ENCODE measurements around the gene PRDM13. TPM values are rescaled to one million over a fixed set of nuclear protein-coding genes. Genes with fewer than 3 reads are reported as not detected.
"Not testable (repeated sequence)": the region's sequence is repeated elsewhere in the genome, so short reads cannot be mapped to it uniquely, and the experiment has no call there.

Gene PRDM13
- total RNA-seq, 2 experiments from 2014 or later, result not detected

DNA sequence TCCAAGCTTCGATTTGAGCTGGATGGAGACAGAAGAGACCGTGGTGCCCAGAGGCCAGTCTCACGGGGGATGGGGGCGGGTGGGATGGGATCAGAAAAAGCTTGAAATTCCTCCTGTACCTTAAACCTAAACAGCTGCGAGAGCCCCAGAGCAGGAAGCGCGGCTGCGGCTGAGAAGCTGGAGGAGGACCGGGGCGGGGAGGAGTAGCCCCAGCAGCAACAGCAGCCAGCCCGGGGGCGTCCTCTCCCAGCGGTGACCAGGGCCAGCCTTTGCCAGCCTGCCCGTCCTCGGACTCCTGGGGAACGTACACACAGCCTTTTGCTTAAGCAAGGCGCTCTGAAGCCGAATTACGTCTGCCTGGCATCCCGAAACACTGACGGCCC lies 17.4 kb upstream of the PRDM13 start:
- peaks cover 33% of the 10 kb centered on the region for H3K4me1 Mint-ChIP-seq (ENCODE audit: low read depth)
- peak overlapping the region; percentile 80 for H3K4me3 Mint-ChIP-seq
- POLR2A ChIA-PET, result interaction anchor here (3.3 kb wide), 1 partner anchor 21 kb away, joined by 13 read pairs; the partner anchor contains the start of gene CCNC
- ATAC-seq, result peak; percentile 38
- H3K36me3 Mint-ChIP-seq (ENCODE audit: low read depth), result no peaks in the 10 kb centered on the region
- CTCF ChIA-PET, result interaction anchor here (0.8 to 3.9 kb wide), 14 partner anchors 12 to 234 kb away, joined by 3 to 34 read pairs (median 6); partner anchors contain the start of gene CCNC
- peaks cover 79% of the 10 kb centered on the region for H3K27me3 Mint-ChIP-seq (ENCODE audit: low read depth)
- DNase-seq, result no peak
- H3K27ac Mint-ChIP-seq, result no peak overlapping the region
- H3K9me3 Mint-ChIP-seq (ENCODE audit: insufficient read depth), result no peaks in the 10 kb centered on the region

DNA sequence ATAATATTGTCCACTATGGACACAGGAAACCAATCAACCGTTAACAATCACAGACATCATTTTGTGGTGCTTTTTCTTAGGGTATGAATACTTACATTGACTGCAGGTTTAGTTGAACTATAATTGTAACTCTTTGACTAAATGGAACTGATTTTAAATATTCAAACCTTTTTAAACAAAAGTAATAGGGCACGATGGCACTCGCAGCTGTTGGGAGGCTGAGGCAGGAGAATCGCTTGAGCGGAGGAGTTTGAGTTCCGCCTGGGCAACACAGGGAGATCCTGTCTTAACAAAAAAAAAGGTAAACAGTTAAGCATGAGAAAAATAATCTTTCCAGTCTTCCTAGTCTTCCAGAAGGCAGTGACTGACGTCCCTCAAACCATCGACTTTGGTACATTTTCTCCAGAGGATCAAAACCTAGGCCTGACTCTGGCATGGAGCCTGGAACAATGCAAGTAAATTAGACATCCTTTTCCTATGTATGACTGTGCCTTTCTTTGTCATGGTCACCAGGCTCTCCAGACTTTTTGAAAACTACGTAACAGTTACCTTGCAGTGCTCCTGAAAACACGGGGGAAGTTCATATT lies 16.6 kb upstream of the PRDM13 start:
- Mint-ChIP-seq H3K4me1 (ENCODE audit: low read depth) (peaks cover 33% of the 10 kb centered on the region), H3K4me3 (peak overlapping the region; percentile 80), H3K27me3 (ENCODE audit: low read depth) (peaks cover 79% of the 10 kb centered on the region), H3K36me3 (ENCODE audit: low read depth) (no peaks in the 10 kb centered on the region), H3K27ac (no peak overlapping the region), H3K9me3 (ENCODE audit: insufficient read depth) (no peaks in the 10 kb centered on the region)
- ChIA-PET CTCF (interaction anchor here (2.5 to 3.9 kb wide), 3 partner anchors 19 to 156 kb away, joined by 6 to 34 read pairs (median 13); partner anchors contain the start of gene CCNC), POLR2A (no interaction called here)
- ATAC-seq, result no peak
- no peak for DNase-seq

DNA sequence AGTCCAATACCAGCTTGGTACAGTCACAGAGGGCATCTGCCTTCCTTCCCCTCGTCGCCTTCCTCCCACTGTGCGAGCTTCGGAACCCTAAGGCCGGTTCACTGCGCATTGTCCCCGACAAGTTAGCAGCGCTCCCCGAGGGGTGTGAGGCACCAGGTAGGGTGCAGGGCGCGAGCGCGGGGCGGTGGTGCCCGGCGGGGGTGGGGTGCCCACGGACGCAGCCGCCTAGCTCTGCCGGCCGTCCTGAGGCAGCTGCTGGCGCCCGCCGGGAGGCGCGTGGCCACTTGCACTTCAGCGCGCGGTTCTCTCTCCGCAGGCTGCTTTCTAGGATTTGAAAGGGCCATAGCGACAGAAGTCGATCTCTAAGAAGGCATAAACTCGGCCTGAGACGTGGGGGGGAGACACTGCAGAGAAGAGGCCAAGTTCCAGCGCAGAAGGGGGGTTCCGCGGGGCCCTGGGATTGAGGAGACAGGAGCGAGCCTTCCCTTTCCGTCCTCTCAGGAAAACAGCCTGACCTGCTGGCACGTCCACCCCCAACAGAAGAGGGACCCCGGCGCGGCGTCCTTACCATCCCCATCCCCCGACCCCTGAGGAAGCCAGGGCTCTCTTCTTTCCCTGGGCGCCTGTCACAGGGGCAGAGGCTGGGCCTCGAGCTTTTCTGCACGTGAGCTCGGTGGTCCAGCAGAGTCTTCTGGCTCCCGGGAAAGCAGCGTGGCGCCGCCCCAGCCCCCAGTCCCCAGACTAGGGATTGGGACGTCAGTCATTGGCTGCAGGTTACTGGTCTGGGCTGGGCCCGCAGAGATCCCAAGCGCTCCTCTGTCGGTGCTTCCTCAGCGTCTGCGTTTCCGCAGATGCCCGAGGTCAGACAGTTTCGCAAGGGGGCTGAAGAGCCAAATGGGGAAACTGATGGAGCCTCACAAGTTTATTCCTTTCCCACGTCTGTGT lies 15.6 kb upstream of the PRDM13 start:
- DNase-seq (no peak), ATAC-seq (no peak)
- Mint-ChIP-seq H3K4me1 (ENCODE audit: low read depth) (peaks cover 33% of the 10 kb centered on the region), H3K36me3 (ENCODE audit: low read depth) (no peaks in the 10 kb centered on the region), H3K27ac (no peak overlapping the region), H3K9me3 (ENCODE audit: insufficient read depth) (no peaks in the 10 kb centered on the region), H3K4me3 (no peak overlapping the region), H3K27me3 (ENCODE audit: low read depth) (peaks cover 78% of the 10 kb centered on the region)
- ChIA-PET CTCF (interaction anchor here (2.5 kb wide), 1 partner anchor 18 kb away, joined by 6 read pairs; no protein-coding TSS in a partner anchor), POLR2A (no interaction called here)

DNA sequence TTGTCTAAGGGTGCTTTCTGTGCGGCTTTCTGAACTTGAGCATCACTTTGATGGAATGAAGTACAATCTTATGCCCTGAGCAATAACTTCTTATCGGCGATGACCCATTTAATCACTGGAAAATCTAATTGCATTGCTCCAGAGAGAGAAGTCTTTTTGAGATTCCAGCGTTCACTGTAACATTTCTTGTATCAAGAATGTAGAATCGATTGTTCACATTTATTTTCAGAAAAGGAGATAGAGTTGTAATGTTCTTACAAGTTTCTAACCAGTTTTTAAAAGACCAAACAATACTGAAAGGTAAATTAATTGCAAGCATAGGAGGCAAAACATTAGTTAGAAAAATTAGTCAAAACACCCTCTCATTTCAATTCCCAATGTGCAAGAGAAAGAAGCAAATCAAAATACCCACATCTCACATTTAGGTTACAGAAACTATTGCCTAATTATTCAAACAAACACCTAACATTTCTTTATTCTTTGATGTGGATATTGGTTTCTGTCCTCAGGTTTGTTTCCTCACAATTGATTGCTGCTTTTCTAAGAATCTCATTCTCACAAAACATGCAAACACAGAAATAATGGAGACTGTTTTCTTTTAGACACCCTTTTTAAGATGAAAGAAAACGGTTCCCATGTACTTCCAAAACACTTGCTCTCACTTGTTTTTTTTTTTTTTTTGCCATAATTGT lies 14.8 kb upstream of the PRDM13 start:
- Mint-ChIP-seq H3K4me1 (ENCODE audit: low read depth) (peaks cover 33% of the 10 kb centered on the region), H3K36me3 (ENCODE audit: low read depth) (no peaks in the 10 kb centered on the region), H3K4me3 (no peak overlapping the region), H3K27ac (no peak overlapping the region), H3K27me3 (ENCODE audit: low read depth) (peaks cover 76% of the 10 kb centered on the region), H3K9me3 (ENCODE audit: insufficient read depth) (no peaks in the 10 kb centered on the region)
- ChIA-PET CTCF (interaction anchor here (1.0 kb wide), 1 partner anchor 20 kb away, joined by 3 read pairs; no protein-coding TSS in a partner anchor), POLR2A (no interaction called here)
- ATAC-seq, result no peak
- no peak for DNase-seq

DNA sequence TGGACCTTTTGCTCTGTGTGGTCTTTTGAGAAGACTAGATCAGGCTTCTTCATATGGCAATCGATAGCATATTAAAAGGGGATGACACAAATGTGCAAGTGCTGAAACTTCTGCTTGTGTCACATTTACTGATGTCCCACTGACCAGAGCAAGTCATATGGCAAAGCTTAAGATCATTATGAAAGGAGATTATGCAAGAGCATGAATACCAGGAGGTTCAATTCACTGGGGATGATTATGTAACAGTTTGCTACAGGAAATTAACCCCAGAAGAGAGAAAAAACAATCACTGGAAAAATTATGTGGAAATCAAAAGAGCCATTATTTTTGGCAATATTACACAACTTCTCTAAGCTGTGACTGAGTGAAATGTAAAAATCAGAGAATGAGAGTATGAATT lies 13.7 kb upstream of the PRDM13 start:
- peaks cover 33% of the 10 kb centered on the region for H3K4me1 Mint-ChIP-seq (ENCODE audit: low read depth)

DNA sequence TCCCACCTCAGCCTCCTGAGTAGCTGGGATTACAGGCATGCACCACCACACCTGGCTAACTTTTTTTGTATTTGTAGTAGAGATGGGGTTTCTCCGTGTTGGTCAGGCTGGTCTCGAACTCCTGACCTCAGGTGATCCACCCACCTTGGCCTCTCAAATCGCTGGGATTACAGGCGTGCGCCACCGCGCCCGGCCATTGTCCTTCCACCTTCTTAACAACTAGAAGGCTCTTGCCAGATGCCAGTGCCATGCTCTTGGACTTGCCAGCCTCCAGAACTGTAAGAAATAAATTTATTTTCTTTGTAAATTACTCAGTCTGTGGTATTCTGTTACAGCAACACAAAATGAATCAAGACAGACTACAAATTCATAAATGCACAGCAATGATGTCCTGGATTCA lies 11.9 kb upstream of the PRDM13 start:
- CTCF ChIA-PET; H3K4me3 Mint-ChIP-seq; DNase-seq; H3K9me3 Mint-ChIP-seq (ENCODE audit: insufficient read depth); ATAC-seq; H3K27ac Mint-ChIP-seq; H3K36me3 Mint-ChIP-seq (ENCODE audit: low read depth); POLR2A ChIA-PET: not testable (repeated sequence)
- peaks cover 80% of the 10 kb centered on the region for H3K27me3 Mint-ChIP-seq (ENCODE audit: low read depth)
- peaks cover 18% of the 10 kb centered on the region for H3K4me1 Mint-ChIP-seq (ENCODE audit: low read depth)

More for the DNA sequence above, 13.7 kb upstream of the PRDM13 start:
- peaks cover 77% of the 10 kb centered on the region for H3K27me3 Mint-ChIP-seq (ENCODE audit: low read depth)
- CTCF ChIA-PET, result interaction anchor here (1.0 kb wide), 1 partner anchor 19 kb away, joined by 3 read pairs; no protein-coding TSS in a partner anchor
- no peak for DNase-seq
- H3K36me3 Mint-ChIP-seq (ENCODE audit: low read depth), result no peaks in the 10 kb centered on the region
- H3K27ac Mint-ChIP-seq, result no peak overlapping the region
- no peak overlapping the region for H3K4me3 Mint-ChIP-seq
- H3K9me3 Mint-ChIP-seq (ENCODE audit: insufficient read depth), result no peaks in the 10 kb centered on the region
- ATAC-seq, result no peak
- POLR2A ChIA-PET, result no interaction called here

DNA sequence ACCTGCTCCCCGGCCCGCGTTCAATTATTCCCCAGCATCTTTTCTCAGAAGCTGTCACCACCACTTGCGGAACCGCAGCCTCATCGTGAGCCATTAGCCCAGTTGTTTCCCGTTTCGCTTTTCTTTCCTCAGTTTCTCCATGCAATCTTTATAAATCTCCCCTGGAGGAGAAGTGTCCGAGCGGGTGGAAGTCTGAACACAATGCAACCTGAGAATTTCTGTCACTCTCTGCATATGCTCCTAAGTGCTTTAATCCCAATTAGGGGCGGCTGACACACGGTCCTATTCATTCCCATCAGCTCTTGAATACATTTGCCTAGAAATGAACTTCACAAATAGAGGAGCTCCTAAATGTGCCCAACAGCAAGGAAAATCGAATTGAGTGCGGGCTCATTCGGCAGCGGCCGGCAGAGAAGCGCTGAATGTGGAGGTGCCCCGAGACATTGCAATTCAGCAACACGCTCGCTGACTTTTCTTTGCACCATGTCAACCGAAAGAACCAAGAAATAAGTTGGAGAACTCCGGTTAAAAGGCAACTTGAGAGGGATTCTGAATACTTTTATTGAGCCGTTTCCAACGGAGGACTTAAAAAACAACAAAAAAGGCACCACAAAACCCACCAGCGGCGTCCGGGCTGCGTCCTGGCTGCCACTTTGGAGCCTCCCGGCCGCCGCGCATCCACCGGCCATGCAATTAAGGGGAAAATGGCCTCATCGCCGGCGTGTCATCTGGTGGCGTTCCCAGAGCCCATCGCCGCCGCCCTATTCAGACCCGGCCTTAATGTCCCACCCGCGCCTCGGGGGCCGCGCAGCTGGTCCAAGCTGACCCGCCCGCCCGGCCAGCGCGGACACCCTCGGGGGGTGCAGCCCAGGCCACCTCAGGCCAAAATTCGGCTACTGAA lies 3.9 kb upstream of the PRDM13 start:
- ChIA-PET POLR2A (interaction anchor here (0.8 kb wide), 1 partner anchor 860 kb away, joined by 3 read pairs; no protein-coding TSS in a partner anchor), CTCF (interaction anchor here (0.8 to 2.4 kb wide), 3 partner anchors 8 to 133 kb away, joined by 3 to 10 read pairs (median 3); no protein-coding TSS in a partner anchor)
- Mint-ChIP-seq H3K27me3 (ENCODE audit: low read depth) (peaks cover 82% of the 10 kb centered on the region), H3K4me3 (peak overlapping the region; percentile 52), H3K36me3 (ENCODE audit: low read depth) (peaks cover 3% of the 10 kb centered on the region), H3K4me1 (ENCODE audit: low read depth) (peaks cover 25% of the 10 kb centered on the region), H3K9me3 (ENCODE audit: insufficient read depth) (no peaks in the 10 kb centered on the region), H3K27ac (no peak overlapping the region)
- no peak for DNase-seq
- peak; percentile 28 for ATAC-seq

DNA sequence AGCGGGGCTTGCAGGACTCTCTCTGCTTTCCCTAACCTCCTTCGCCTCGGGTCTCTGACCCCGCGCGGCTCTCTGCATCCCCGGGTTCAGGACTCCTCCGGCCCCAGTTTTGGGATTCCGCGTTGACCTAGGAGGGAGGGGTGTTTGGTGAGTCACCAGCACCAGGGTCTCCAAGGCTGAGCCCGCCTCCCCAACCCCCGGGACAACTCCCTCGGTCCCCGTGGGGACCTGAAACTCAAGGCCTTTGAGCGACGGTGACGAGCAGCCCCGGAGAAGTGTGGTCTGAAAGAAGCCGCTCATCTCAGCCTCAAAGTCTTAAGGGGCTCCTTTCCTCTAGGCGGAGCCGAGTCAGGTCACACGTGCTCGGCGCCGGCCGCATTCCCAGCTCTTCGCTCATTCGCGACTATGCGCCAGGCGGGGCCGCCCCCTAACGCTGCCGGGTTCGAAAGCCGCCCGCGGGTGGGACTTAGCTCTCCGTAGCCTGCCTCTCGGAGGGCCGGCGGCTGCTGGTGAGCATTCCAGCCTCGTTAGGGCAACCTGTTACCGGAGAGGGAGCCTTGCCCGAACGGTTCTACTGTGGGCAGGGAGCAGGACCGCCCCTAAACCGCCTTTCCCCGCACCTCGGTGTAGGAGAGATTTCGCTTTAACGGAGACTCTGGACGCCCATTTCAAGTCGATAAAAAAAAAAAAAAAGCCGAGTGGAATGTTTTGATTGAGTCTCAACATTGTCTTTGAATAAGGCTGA lies 3.0 kb upstream of the PRDM13 start:
- ChIA-PET POLR2A (interaction anchor here (0.8 to 1.1 kb wide), 2 partner anchors 10 to 859 kb away, joined by 3 read pairs; no protein-coding TSS in a partner anchor), CTCF (interaction anchor here (0.9 to 2.4 kb wide), 3 partner anchors 7 to 132 kb away, joined by 3 to 10 read pairs (median 4); no protein-coding TSS in a partner anchor)
- Mint-ChIP-seq H3K36me3 (ENCODE audit: low read depth) (peaks cover 5% of the 10 kb centered on the region), H3K27me3 (ENCODE audit: low read depth) (peaks cover 81% of the 10 kb centered on the region), H3K4me3 (peak overlapping the region; percentile 54), H3K9me3 (ENCODE audit: insufficient read depth) (no peaks in the 10 kb centered on the region), H3K27ac (no peak overlapping the region), H3K4me1 (ENCODE audit: low read depth) (peaks cover 25% of the 10 kb centered on the region)
- DNase-seq, result no peak
- peak; percentile 57 for ATAC-seq

DNA sequence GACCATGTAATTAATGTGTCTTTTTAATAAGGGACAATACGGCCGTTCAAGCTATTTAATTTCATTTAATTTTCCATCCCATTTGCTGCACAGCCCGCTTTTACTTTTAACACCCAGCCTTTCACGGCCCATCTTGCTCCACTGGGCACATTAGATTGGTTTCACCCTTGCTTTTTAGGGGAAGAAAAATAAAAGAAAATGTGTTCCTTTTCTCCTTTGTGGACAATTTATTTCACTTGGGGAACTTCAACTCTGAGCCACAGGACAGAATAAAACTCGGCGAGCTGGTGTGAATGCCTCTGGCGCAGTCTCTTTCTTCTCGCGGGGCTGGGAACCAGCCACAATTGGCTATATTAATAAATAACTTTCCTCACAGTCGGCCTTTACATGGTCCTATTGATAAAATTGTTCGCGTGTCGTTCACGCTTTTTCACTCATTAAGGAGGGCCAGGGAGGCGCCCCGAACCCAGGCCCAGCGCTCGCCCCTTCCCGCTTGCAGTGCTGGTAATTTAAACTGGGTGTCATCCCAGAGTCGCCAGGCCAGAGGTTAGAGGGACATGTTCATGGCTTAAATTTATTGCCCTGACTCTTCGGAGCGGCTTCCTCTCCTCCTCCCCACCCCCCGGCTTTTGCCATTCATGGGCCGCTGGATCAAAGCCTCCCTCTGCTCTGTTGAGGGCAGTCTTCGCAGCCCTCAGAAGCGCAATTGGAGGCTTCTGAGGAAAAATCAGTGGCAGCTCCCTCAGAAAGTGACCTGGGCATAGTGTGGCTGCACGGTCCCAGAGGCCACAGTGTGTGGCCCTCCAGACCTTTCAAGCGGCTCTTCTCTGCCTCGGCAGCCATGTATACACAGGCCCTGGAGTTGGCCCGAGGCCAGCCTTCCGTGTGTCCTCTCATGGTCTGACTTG lies 2.2 kb upstream of the PRDM13 start:
- POLR2A ChIA-PET, result interaction anchor here (0.8 to 1.1 kb wide), 3 partner anchors 10 to 858 kb away, joined by 3 read pairs; partner anchors contain the start of gene CCNC

More for the DNA sequence above, 2.2 kb upstream of the PRDM13 start:
- H3K9me3 Mint-ChIP-seq (ENCODE audit: insufficient read depth), result no peaks in the 10 kb centered on the region
- DNase-seq (no peak), ATAC-seq (no peak)
- peak overlapping the region; percentile 54 for H3K4me3 Mint-ChIP-seq
- H3K36me3 Mint-ChIP-seq (ENCODE audit: low read depth), result peaks cover 5% of the 10 kb centered on the region
- no peak overlapping the region for H3K27ac Mint-ChIP-seq
- CTCF ChIA-PET, result interaction anchor here (0.9 to 1.2 kb wide), 3 partner anchors 16 to 131 kb away, joined by 3 to 6 read pairs (median 4); no protein-coding TSS in a partner anchor
- H3K4me1 Mint-ChIP-seq (ENCODE audit: low read depth), result peaks cover 30% of the 10 kb centered on the region
- H3K27me3 Mint-ChIP-seq (ENCODE audit: low read depth), result peaks cover 80% of the 10 kb centered on the region

Measured in activated CD8-positive, alpha-beta T cell treated with anti-CD3 and anti-CD28 coated beads, Interleukin-2, amount 10 ng/mL, durations not matched to agents 7 days and 5 days (primary cell).